GM18909 (cell line): ENCODE results near the gene ZNF785.
A peak's percentile ranks its signal among the peaks of the same experiment; 100 is the strongest.
"Not testable (repeated sequence)": the region's sequence is repeated elsewhere in the genome, so short reads cannot be mapped to it uniquely, and the experiment has no call there.

ENCODE experiments used
- ATAC-seq: cut with Tn5 transposase; IDR thresholded peaks from one replicate; pipeline ENCODE4 v1.9.1; 2021; ENCODE audit warnings: mild to moderate bottlenecking; ENCODE audit not compliant: unreplicated experiment, poor library complexity

The ZNF785 gene

DNA sequence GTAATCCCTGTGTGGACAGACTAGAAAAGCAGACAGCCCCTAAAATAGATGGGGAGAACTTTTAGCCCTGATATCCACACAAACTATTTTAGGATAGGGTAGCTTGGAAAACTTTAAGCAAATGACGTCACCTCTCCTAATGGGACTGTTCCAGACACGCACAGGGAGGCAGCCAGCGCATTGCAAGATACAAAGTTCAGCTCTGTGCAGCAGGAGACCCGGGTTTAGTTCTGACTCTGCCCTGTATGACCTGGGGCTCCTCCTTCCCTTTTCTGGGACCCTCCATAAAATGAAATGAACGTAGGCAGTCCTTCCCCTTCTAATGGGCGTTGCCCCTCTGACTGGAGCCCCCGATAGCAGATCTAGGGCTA is 18.4 kb upstream of the ZNF785 start:
- no peak for ATAC-seq

DNA sequence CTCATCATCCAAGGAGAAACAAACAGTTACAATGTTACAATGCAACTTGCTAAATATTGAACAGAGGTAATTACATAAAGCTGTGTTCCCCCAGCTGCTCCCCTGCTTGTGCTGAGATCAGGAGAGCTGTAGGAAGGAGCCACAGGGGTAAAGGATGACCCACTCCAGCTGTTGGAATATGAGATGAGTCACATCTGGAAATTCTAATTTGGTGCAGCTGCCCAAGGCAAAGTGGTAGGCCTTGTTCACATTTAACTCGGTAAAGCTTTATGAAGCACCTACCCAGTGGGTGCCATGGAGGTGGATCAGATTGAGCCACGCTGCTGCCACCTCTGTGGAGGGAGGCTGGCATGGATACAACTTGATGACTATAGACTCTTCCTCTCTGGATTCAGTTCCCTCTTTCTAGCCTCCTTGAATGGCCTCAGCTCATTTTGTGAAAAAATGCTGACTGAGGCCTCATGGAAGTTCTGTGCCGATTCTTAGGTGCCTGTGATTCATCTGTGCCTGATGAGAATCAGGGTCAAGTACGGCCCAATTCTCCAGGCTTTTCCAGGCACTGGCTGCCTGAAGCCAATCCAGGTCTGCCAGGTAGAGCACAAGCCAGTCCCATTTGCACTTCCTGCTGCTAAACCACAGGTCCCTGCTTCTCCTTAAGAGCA is 17.2 kb upstream of the ZNF785 start:
- ATAC-seq = no peak

DNA sequence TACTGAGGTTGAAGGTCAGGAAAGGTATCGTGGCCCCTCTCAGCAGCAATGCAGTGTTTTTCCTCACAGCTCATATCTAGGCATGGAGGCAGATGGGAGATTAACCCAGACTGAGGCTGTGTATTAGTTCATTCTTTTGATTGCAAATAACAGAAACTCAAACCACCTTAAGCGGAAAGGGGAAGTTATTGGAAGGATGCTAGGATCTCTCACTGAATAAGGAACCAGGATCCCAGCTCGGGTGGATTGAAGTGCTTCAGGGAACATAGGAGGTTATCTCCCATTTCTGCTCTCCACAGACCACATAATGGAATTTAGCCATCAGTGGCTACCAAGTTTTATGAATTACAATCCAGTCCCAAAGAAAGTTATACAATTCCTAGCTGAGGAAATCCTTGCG is 16.5 kb upstream of the ZNF785 start:
- ATAC-seq = no peak

- ATAC-seq = no peak
These were observed 15.4 kb upstream of the ZNF785 start for GRCh38 chr16:30600929-30601328.

DNA sequence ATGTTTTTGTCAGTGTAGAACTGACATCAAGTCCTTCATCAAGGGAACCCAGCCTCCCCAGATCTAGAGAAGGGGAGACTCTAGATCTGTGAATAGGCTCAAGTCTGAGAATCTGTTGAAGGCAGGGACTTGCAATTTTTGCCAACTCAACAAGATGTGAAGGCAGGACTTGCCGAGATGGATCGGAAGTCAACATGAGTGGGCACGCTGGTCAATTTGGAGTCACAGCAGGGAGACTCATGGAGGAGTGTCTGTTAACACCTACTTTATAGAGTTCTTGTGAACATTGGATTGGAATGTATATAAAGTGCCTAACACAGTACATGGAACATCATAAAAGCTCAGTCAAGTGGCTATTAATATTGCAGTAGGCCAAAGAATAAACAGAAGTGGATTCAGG is 14.7 kb upstream of the ZNF785 start:
- ATAC-seq = no peak

GRCh38 chr16:30592871-30593270 is 7.4 kb upstream of the ZNF785 start:
- ATAC-seq = no peak

DNA sequence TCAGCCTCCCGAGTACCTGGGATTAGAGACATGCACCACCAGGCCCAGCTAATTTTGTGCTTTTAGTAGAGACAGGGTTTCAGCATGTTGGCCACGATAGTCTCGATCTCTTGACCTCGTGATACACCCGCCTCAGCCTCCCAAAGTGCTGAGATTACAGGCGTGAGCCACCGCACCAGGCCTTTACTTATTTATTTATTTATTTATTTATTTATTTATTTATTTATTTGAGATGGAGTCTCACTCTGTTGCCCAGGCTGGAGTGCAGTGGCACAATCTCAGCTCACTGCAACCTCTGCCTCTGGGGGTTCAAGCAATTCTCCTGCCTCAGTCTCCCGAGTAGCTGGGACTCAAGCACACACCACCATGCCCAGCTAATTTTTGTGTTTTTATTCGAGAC is 5.4 kb upstream of the ZNF785 start:
- not testable (repeated sequence) for ATAC-seq

- ATAC-seq = not testable (repeated sequence)
These were observed 4.1 kb upstream of the ZNF785 start for GRCh38 chr16:30589582-30589981.

DNA sequence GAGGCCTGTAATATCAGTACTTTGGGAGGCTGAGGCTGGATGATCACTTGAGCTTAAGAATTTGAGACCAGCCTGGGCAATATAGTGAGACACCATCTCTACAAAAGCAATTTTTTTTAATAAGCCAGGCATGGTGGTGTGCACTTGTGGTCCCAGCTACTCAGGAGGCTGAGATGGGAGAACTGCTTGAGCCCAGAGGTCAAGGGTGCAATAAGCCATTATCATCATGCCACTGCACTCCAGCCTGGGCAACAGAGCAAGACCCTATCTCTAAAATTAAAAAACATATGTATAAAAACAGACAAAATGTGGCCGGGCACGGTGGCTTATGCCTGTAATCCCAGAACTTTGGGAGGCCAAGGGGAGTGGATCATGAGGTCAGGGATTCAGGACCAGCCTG is 3.2 kb upstream of the ZNF785 start:
- ATAC-seq = no peak

GRCh38 chr16:30585022-30585399 is 486 bp downstream of the ZNF785 start:
- peak; percentile 43 for ATAC-seq

DNA sequence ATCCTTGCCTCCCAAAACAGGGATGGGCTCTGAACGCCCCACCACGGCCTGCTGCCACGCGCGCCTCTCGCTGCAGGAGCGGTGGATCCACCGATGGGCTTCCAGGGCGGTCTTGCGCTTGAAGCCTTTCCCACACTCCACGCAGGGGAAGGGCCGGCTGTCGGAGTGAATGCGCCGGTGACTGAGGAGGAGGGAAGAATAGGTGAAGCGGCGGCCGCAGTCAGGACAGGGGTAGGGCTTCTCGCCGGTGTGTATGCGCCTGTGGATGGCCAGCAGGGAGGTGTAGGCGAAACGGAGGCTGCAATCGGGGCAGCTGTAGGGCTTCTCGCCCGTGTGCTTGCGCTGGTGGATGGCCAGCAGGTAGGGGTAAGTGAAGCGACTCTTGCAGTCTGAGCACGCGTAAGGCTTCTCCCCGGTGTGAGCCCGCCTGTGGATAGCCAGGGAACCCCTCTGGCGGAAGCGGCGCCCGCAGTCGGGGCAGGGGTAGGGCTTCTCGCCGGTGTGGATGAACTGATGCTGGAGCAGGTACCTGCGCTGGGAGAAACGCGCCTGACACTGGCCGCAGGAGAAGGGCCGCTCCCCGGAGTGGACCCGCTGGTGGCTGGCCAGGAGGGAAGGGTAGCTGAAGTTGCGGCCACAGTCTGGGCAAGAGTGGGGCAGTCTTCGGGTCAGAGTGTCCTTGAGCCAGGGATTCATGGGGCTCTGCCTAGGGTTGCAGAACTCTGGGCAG is 2.7 kb downstream of the ZNF785 start:
- no peak for ATAC-seq

GRCh38 chr16:30581457-30581856 is 4.0 kb downstream of the ZNF785 start:
- ATAC-seq = no peak

DNA sequence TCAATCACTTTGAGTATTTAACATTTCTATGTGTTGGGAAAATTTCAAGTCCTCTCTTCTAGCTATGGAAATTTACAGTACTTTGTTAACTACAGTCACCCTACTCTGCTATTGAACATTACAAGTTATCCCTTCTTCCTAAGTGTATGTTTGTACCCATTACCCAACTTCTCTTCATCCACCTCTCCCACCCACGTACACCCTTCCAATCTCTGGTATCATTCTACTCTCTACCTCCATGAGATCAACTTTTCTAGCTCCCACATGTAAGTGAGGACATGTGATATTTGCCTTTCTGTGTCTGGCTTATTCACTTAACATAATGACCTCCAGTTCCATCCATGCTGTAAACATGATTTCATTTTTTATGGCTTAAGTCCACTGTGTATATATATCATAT is 10.8 kb downstream of the ZNF785 start:
- ATAC-seq = no peak

GRCh38 chr16:30571445-30572322 is 13.8 kb downstream of the ZNF785 start, which contains the start of gene ZNF688:
Gene ZNF688 (minus strand): TSS chr16:30571714. CDS start chr16:30571629, 85 bp downstream.
- ATAC-seq = peak; percentile 77

DNA sequence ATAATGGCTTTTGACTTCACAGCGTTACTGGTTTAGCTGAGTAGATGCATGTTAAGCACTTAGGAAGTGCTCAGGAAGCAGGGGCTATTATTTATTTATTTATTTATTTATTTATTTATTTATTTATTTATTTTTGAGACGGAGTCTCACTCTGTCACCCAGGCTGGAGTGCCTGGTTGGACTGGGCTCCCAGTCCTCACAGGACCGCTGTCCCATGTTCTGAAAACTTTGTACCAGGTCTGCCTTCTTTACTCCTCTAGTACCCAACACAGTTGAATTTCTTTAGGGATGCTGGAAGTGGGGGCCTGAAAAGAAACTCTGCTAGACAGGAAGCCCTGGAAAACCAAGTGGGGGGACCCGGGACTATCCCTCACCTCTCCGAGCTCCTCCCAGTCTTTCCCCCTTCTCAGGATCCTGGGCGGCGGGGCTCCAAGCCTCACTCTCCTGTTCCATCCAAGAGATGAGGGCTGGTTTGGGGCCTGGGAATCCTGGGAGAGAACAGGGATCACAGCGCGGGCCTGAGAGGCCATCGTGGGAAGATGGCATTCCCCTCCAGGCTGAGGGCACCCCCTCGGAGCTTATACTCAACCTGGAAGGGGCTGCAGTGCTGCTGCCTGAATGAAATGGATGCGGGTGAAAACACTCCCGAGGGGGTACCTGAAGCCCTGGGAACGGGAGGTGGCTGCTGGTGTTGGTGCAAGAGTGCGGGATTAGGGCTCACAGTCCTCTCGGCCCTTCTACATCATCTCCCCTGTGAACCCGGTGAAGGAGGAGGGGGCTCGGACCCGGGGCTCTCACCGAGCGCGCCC is 14.7 kb downstream of the ZNF785 start:
- ATAC-seq = no peak

- no peak for ATAC-seq
These were observed 15.5 kb downstream of the ZNF785 start for GRCh38 chr16:30569746-30570635.

DNA sequence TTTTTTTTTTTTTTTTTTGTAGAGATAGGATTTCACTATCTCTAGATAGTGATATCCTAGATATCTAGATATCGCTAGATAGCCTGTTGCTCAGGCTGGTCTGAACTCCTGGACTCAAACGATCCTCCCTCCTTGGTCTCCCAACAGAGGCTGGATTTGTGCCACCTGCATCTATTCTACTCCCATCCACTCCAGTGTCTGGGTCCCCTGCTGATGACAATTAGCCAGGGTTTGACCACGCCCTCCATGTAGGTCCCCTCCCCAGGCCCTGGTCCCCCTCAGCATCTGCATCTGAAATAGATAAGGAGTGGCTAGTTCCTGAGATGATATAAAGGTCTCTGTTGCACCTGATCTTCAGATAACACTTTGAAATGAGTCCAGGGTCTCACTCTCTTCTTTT is 16.2 kb downstream of the ZNF785 start:
- no peak for ATAC-seq

DNA sequence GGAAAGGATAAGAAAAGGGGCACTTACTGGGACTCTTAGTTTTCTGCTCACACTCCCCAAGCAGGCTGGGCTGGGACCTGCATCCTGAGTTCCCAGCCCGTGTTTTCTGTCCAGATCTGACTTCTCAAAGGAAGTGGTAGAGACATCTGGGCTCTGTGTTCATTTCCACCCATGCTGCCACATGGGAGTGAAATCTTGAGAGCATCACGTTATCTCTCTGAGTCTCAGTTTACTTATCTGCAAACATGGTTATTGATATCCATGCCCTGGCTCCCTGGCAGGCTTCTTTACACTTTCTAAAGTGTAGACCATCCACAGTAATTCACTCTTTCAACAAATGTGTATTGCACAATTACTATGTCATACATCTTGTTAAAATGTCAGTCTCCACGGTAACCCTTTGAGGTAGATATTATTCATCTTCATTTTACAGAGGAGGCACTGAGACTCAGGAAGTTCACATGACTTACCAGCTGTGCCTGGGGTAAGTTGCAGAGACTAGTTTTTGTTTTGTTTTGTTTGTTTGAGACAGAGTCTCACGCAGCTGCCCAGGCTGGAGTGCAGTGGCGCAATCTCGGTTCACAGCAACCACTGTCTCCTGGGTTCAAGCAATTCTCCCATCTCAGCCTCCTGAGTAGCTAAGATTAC is 17.4 kb downstream of the ZNF785 start:
- no peak for ATAC-seq
